H1 (cell line): ENCODE measurements around the gene CLDN24. TPM values are rescaled to one million over a fixed set of nuclear protein-coding genes. Genes with fewer than 3 reads are reported as not detected.

Experiments
- CTCF ChIA-PET: fragments of 300-600 bp; sonication (Branson Sonifier 250); formaldehyde crosslinking; loops from one replicate; lab custom pipeline; 2021; ENCODE audit not compliant: partially characterized antibody; lab: Charles Lee
- POLR2A ChIA-PET: fragments of 300-600 bp; sonication (Branson Sonifier 250); formaldehyde crosslinking; loops from one replicate; lab custom pipeline; 2021; ENCODE audit warnings: inconsistent platforms; ENCODE audit not compliant: partially characterized antibody; lab: Charles Lee
- DNase-seq, 2 experiments: peaks; one replicate each; pipeline versions ENCODE4 v3.0.0 to v3.0.0-alpha.2; 2010 to 2022; ENCODE audit warnings: low spot score in 2 of 2, low read depth in 1 of 2, mixed read lengths in 1 of 2
- FAIRE-seq: peaks from 2 replicates; lab custom pipeline; 2011; peaks lifted over from hg19 to GRCh38; lab: Jason Lieb, UNC
- H2AFZ ChIP-seq: 2 replicates; pipeline ENCODE4 v1.8.1; 2012; ENCODE audit warnings: low read length, inconsistent platforms
- H2AK5ac ChIP-seq: 2 replicates; pipeline ENCODE4 v1.6.1; 2013; ENCODE audit warnings: low read depth, low read length
- H2BK120ac ChIP-seq: replicated peaks from 2 replicates; pipeline ENCODE3; 2013; ENCODE audit warnings: low read depth, low read length, inconsistent platforms
- H2BK12ac ChIP-seq: 2 replicates; pipeline ENCODE4 v1.6.1; 2013; ENCODE audit warnings: low read depth, low read length
- H2BK15ac ChIP-seq: 2 replicates; pipeline ENCODE4 v1.6.1; 2013; ENCODE audit warnings: low read length
- H2BK20ac ChIP-seq: 2 replicates; pipeline ENCODE4 v1.6.1; 2013; ENCODE audit warnings: low read length
- H2BK5ac ChIP-seq: 2 replicates; pipeline ENCODE4 v1.6.1; 2013; ENCODE audit warnings: low read depth, low read length
- H3K14ac ChIP-seq: 2 replicates; pipeline ENCODE4 v1.6.1; 2013; ENCODE audit warnings: inconsistent platforms; ENCODE audit not compliant: insufficient read length
- H3K18ac ChIP-seq: 2 replicates; pipeline ENCODE4 v1.6.1; 2013; ENCODE audit warnings: low read length; ENCODE audit errors: extremely low read depth
- H3K23ac ChIP-seq: 2 replicates; pipeline ENCODE4 v1.6.1; 2013; ENCODE audit warnings: inconsistent platforms; ENCODE audit not compliant: insufficient read length
- H3K23me2 ChIP-seq: 2 replicates; pipeline ENCODE4 v1.6.1; 2013; ENCODE audit warnings: low read depth, low read length
- H3K27ac ChIP-seq: 2 replicates; pipeline ENCODE4 v1.6.1; 2011; ENCODE audit warnings: low read depth, low read length, inconsistent platforms
- H3K27me3 ChIP-seq, 4 experiments: replicated peaks in 1 of 4; 1 replicate in 1 of 4; 2 replicates in 3 of 4; pipeline versions ENCODE4 v1.6.1 to v1.8.1; 2011 to 2013; ENCODE audit warnings: low read length in 3 of 4, mild to moderate bottlenecking in 3 of 4, inconsistent platforms in 2 of 4, mixed read lengths in 2 of 4, moderate library complexity in 1 of 4; ENCODE audit not compliant: control insufficient read depth in 3 of 4, insufficient read depth in 3 of 4; ENCODE audit errors: extremely low read depth in 1 of 4
- H3K36me3 ChIP-seq, 4 experiments: 2 replicates each; pipeline versions ENCODE4 v1.6.1 to v1.8.1; 2011 to 2013; ENCODE audit warnings: mild to moderate bottlenecking in 4 of 4, low read length in 3 of 4, moderate library complexity in 2 of 4, control low read depth in 1 of 4, inconsistent platforms in 1 of 4; ENCODE audit not compliant: insufficient read depth in 4 of 4, control insufficient read depth in 2 of 4
- H3K4ac ChIP-seq: replicated peaks from 2 replicates; pipeline ENCODE3; 2013; ENCODE audit warnings: low read length, low read depth, mixed read lengths, inconsistent platforms; ENCODE audit not compliant: insufficient read length
- H3K4me1 ChIP-seq, 4 experiments: replicated peaks in 1 of 4; 1 replicate in 1 of 4; 2 replicates in 3 of 4; pipeline versions ENCODE4 v1.6.1 to v1.8.1; 2011 to 2013; ENCODE audit warnings: low read length in 3 of 4, inconsistent platforms in 2 of 4, mixed read lengths in 1 of 4; ENCODE audit not compliant: insufficient read depth in 4 of 4, control insufficient read depth in 3 of 4
- H3K4me2 ChIP-seq, 2 experiments: 2 replicates each; pipeline versions ENCODE4 v1.6.1 to v1.8.1; 2011 to 2013; ENCODE audit warnings: low read depth in 2 of 2, low read length in 2 of 2, control low read depth in 1 of 2, inconsistent platforms in 1 of 2, mild to moderate bottlenecking in 1 of 2; ENCODE audit not compliant: insufficient read depth in 1 of 2
- H3K4me3 ChIP-seq, 4 experiments: fragments of 200-600, 300-600 bp in 1 of 4; sonication (generic), shearing (Covaris generic), sonication (Bioruptor Twin) in 1 of 4; 2 replicates each; pipeline versions ENCODE4 v1.5.1 to v1.8.1; 2011 to 2016; ENCODE audit warnings: low read length in 4 of 4, low read depth in 3 of 4, control low read depth in 2 of 4, inconsistent platforms in 2 of 4, mild to moderate bottlenecking in 2 of 4, mixed read lengths in 1 of 4, moderate library complexity in 1 of 4; ENCODE audit not compliant: insufficient read depth in 2 of 4; ENCODE audit errors: extremely low read depth in 1 of 4
- H3K56ac ChIP-seq: replicated peaks from 2 replicates; pipeline ENCODE3; 2013; ENCODE audit warnings: low read depth, mild to moderate bottlenecking, mixed read lengths, low read length, inconsistent platforms; ENCODE audit not compliant: insufficient read length
- H3K79me1 ChIP-seq: 2 replicates; pipeline ENCODE4 v1.6.1; 2013; ENCODE audit warnings: low read depth, low read length, control low read depth
- H3K79me2 ChIP-seq, 2 experiments: 2 replicates each; pipeline versions ENCODE4 v1.6.1 to v1.8.1; 2012 to 2013; ENCODE audit warnings: low read length in 2 of 2, mild to moderate bottlenecking in 2 of 2, inconsistent platforms in 1 of 2; ENCODE audit not compliant: insufficient read depth in 2 of 2, control insufficient read depth in 1 of 2
- H3K9ac ChIP-seq, 4 experiments: replicated peaks in 1 of 4; 1 replicate in 1 of 4; 2 replicates in 3 of 4; pipeline versions ENCODE4 v1.6.1 to v1.8.1; 2011 to 2013; ENCODE audit warnings: low read depth in 3 of 4, low read length in 3 of 4, control low read depth in 2 of 4, mild to moderate bottlenecking in 2 of 4, moderate library complexity in 2 of 4, inconsistent platforms in 1 of 4; ENCODE audit errors: extremely low read depth in 1 of 4
- H3K9me3 ChIP-seq, 2 experiments: 2 replicates each; pipeline versions ENCODE4 v1.6.1 to v1.8.1; 2012 to 2013; ENCODE audit warnings: mild to moderate bottlenecking in 2 of 2, moderate library complexity in 2 of 2, control low read depth in 1 of 2, inconsistent platforms in 1 of 2, low read depth in 1 of 2, low read length in 1 of 2, mixed read lengths in 1 of 2; ENCODE audit not compliant: insufficient read depth in 2 of 2
- H4K20me1 ChIP-seq, 2 experiments: replicated peaks in 1 of 2; 2 replicates each; pipeline versions ENCODE3 to v1.8.1; 2011 to 2013; ENCODE audit warnings: inconsistent platforms in 2 of 2, low read length in 2 of 2, mild to moderate bottlenecking in 1 of 2; ENCODE audit not compliant: insufficient read depth in 2 of 2, control insufficient read depth in 1 of 2
- H4K5ac ChIP-seq: 2 replicates; pipeline ENCODE4 v1.6.1; 2013; ENCODE audit warnings: low read length, low read depth, mixed read lengths, inconsistent platforms; ENCODE audit not compliant: insufficient read length
- H4K8ac ChIP-seq: 2 replicates; pipeline ENCODE4 v1.8.0; 2013; ENCODE audit warnings: mild to moderate bottlenecking, moderate library complexity, low read length, inconsistent platforms; ENCODE audit not compliant: insufficient read depth; ENCODE audit errors: extremely low read depth
- H4K91ac ChIP-seq: replicated peaks from 2 replicates; pipeline ENCODE3; 2013; ENCODE audit warnings: low read length, mixed read lengths, inconsistent platforms; ENCODE audit not compliant: insufficient read length
- CEBPB ChIP-seq: IDR thresholded peaks from 2 replicates; pipeline ENCODE4 v1.6.1; 2012; ENCODE audit warnings: low read depth, low read length
- CTCF ChIP-seq, 3 experiments: IDR thresholded peaks; 1 replicate in 2 of 3; 2 replicates in 1 of 3; pipeline versions ENCODE4 v1.5.1 to v1.6.1; 2011; ENCODE audit warnings: low read length in 3 of 3, mild to moderate bottlenecking in 3 of 3, inconsistent platforms in 2 of 3, low read depth in 1 of 3, moderate library complexity in 1 of 3; ENCODE audit not compliant: insufficient read depth in 1 of 3; ENCODE audit errors: control extremely low read depth in 1 of 3
- KDM5A ChIP-seq: fragments of 200-600 bp; IDR thresholded peaks from 2 replicates; pipeline ENCODE4 v1.7.1; 2012; ENCODE audit warnings: mild to moderate bottlenecking, low read length, inconsistent platforms, mixed read lengths
- WGBS, 2 experiments: shearing (Covaris generic) in 1 of 2; methylation state at CpG; one replicate each; pipeline versions ENCODE4 v1.1.6 to v1.1.7; 2013 to 2015; ENCODE audit warnings: low lambda C conversion rate in 2 of 2, mixed read lengths in 2 of 2, inconsistent platforms in 1 of 2, low coverage in 1 of 2, missing lambda C conversion rate in 1 of 2; ENCODE audit not compliant: insufficient replicate concordance in 2 of 2, insufficient coverage in 1 of 2, insufficient read length in 1 of 2; ENCODE audit errors: extremely low coverage in 1 of 2, missing lambda C conversion rate in 1 of 2; 5-methylcytosine and 5-hydroxymethylcytosine counted together
- polyA plus RNA-seq, 7 experiments: library from polyadenylated mRNA; depleted of rRNA in 3 of 7; stranded (reverse) in 5 of 7; unstranded in 2 of 7; fragments of >200 nt in 5 of 7; fragments of 200-250 nt in 2 of 7; gene quantifications; 1 replicate in 5 of 7; 2 replicates in 1 of 7; 4 replicates in 1 of 7; pipeline versions ENCODE4 v1.2.1 to v1.2.3, GENCODE V29; 2011 to 2013; ENCODE audit warnings: missing spikeins in 2 of 7, mixed read lengths in 2 of 7
- total RNA-seq: library from RNA; stranded (reverse); fragmentation: NEBNext Ultra II Directional; extraction: Animal tissue kit (Norgen Biotek cat#: 25700); gene quantifications from 2 replicates; pipeline ENCODE4 v1.2.1, GENCODE V29; 2021

Gene CLDN24
- total and polyA plus RNA-seq, 2 of the 8 experiments (the other 6 are each of a cell fraction or from before 2014, with no cell fraction given): not detected

- H3K27me3 ChIP-seq: no peaks in the 10 kb centered on the region
- H4K5ac ChIP-seq: no peak overlapping the region
- no peak overlapping the region for H4K8ac ChIP-seq
- H4K91ac ChIP-seq: no peak overlapping the region
- peaks cover 3 to 35% (median 22%) of the 10 kb centered on the region in 4 experiments; a peak in 7 of 8 replicates for H3K36me3 ChIP-seq
- POLR2A ChIA-PET: interaction anchor here (0.6 kb wide), 1 partner anchor 343 kb away, joined by 3 read pairs; no protein-coding TSS in a partner anchor
- CTCF ChIA-PET: interaction anchor here (0.6 to 1.3 kb wide), 2 partner anchors 38 to 182 kb away, joined by 3 read pairs; no protein-coding TSS in a partner anchor
- no peak overlapping the region for H2BK120ac ChIP-seq
- H3K4me3 ChIP-seq: no peak overlapping the region
- no peak overlapping the region for H3K9ac ChIP-seq
- H3K23ac ChIP-seq: no peak overlapping the region
- no peaks in the 10 kb centered on the region for H3K9me3 ChIP-seq
- no peak overlapping the region for H3K56ac ChIP-seq
- no peak overlapping the region for H2AFZ ChIP-seq
- no peak overlapping the region for H3K4me2 ChIP-seq
- H2BK5ac ChIP-seq: no peak overlapping the region
- no peak overlapping the region for H3K18ac ChIP-seq
- no peak overlapping the region for H3K4ac ChIP-seq
- no peak overlapping the region for H3K27ac ChIP-seq
- H3K79me2 ChIP-seq: no peaks in the 10 kb centered on the region
- DNase-seq (no peak), FAIRE-seq (no peak)
- no peak overlapping the region for H3K14ac ChIP-seq
- H3K79me1 ChIP-seq: no peaks in the 10 kb centered on the region
- no peaks in the 10 kb centered on the region for H3K4me1 ChIP-seq
- H2BK15ac ChIP-seq: no peak overlapping the region
- H2AK5ac ChIP-seq: no peak overlapping the region
- TF ChIP-seq CTCF (IDR thresholded peaks at IDR 0.05; ENCODE audit: control extremely low read depth in 1 of 3, insufficient read depth in 1 of 3, low read depth in 1 of 3, low read length in 3 of 3) (no peak), CEBPB (no peak), KDM5A (no peak)
- 98% methylated on average over 6 of the region's 6 CpGs; no CpG with 5 or more reads in 1 of the 2 experiments for WGBS, 2 experiments
- H2BK12ac ChIP-seq: no peak overlapping the region
- H4K20me1 ChIP-seq: no peaks in the 10 kb centered on the region
- no peaks in the 10 kb centered on the region for H3K23me2 ChIP-seq
- no peak overlapping the region for H2BK20ac ChIP-seq
Measured at GRCh38 chr4:183300070-183300469, 22.2 kb downstream of the CLDN24 start.
